Glutamatergic neuron (in vitro differentiated cells): ENCODE results near the gene FOXN1. TPM values are rescaled to one million over a fixed set of nuclear protein-coding genes. Genes with fewer than 3 reads are reported as not detected.

ENCODE experiments used
- DNase-seq: peaks from one replicate; pipeline ENCODE4 v3.0.0; 2022
- H3K27ac Mint-ChIP-seq: one replicate; pipeline ENCODE4 v1.8.0; 2020; ENCODE audit warnings: mild to moderate bottlenecking, mixed read lengths, inconsistent platforms; ENCODE audit not compliant: unreplicated experiment
- H3K27me3 Mint-ChIP-seq: one replicate; pipeline ENCODE4 v1.8.0; 2020; ENCODE audit warnings: mild to moderate bottlenecking, moderate library complexity, mixed read lengths, inconsistent platforms; ENCODE audit not compliant: unreplicated experiment
- H3K36me3 Mint-ChIP-seq: one replicate; pipeline ENCODE4 v1.8.0; 2020; ENCODE audit warnings: mild to moderate bottlenecking, mixed read lengths, inconsistent platforms; ENCODE audit not compliant: unreplicated experiment
- H3K4me1 Mint-ChIP-seq: one replicate; pipeline ENCODE4 v1.8.0; 2020; ENCODE audit warnings: mild to moderate bottlenecking, low read depth, mixed read lengths, inconsistent platforms; ENCODE audit not compliant: unreplicated experiment
- H3K4me3 Mint-ChIP-seq: one replicate; pipeline ENCODE4 v1.8.0; 2020; ENCODE audit warnings: mild to moderate bottlenecking, mixed read lengths, inconsistent platforms; ENCODE audit not compliant: unreplicated experiment
- H3K9me3 Mint-ChIP-seq: one replicate; pipeline ENCODE4 v1.8.0; 2020; ENCODE audit warnings: mild to moderate bottlenecking, moderate library complexity, mixed read lengths, inconsistent platforms; ENCODE audit not compliant: unreplicated experiment
- CTCF ChIP-seq: fragments of 200-600 bp; sonication (generic); IDR thresholded peaks from one replicate; pipeline ENCODE4 v1.5.0; 2021; ENCODE audit not compliant: partially characterized antibody, unreplicated experiment
- total RNA-seq: library from RNA; stranded (reverse); fragmentation: NEBNext Ultra II Directional; extraction: Animal tissue kit (Norgen Biotek cat#: 25700); gene quantifications from one replicate; pipeline ENCODE4 v1.2.1, GENCODE V29; 2021; ENCODE audit not compliant: unreplicated experiment

FOXN1 gene
- total RNA-seq, 1 donor from 2014 or later: not detected

GRCh38 chr17:28493460-28493859 lies 12.7 kb upstream of the FOXN1 start:
- Mint-ChIP-seq H3K4me3 (no peak overlapping the region), H3K4me1 (no peaks in the 10 kb centered on the region), H3K9me3 (no peaks in the 10 kb centered on the region), H3K36me3 (no peaks in the 10 kb centered on the region), H3K27me3 (peaks cover 7% of the 10 kb centered on the region), H3K27ac (no peak overlapping the region)
- TF ChIP-seq CTCF: no peak
- DNase-seq: no peak

GRCh38 chr17:28494445-28495188 lies 11.5 kb upstream of the FOXN1 start:
- peaks cover 7% of the 10 kb centered on the region for H3K27me3 Mint-ChIP-seq
- no peaks in the 10 kb centered on the region for H3K36me3 Mint-ChIP-seq
- no peaks in the 10 kb centered on the region for H3K4me1 Mint-ChIP-seq
- no peaks in the 10 kb centered on the region for H3K9me3 Mint-ChIP-seq
- peak; percentile 91 for TF ChIP-seq CTCF
- DNase-seq: peak; percentile 85
- H3K4me3 Mint-ChIP-seq: no peak overlapping the region
- H3K27ac Mint-ChIP-seq: no peak overlapping the region

DNA sequence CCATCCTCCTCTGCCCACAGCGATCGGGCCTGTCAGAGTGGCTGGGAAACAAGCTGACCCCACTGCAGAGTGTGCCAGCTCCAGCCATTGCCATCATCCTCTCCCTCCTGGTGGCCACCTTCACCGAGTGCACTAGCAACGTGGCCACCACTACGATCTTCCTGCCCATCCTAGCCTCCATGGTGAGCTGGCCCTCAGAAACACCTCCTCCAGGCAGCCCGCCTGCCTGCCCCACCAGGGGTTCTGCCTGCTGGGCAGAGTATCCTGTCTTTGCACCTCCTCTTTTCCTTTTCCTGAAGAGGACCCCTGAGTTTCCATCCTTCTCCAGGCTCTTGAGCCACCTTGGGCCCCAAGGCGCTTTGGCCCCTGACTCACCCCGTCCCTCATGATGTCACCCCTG lies 10.5 kb upstream of the FOXN1 start:
- H3K4me1 Mint-ChIP-seq: peaks cover 4% of the 10 kb centered on the region
- H3K27me3 Mint-ChIP-seq: peaks cover 7% of the 10 kb centered on the region
- H3K4me3 Mint-ChIP-seq: no peak overlapping the region
- no peaks in the 10 kb centered on the region for H3K36me3 Mint-ChIP-seq
- no peak overlapping the region for H3K27ac Mint-ChIP-seq
- TF ChIP-seq CTCF: no peak
- H3K9me3 Mint-ChIP-seq: no peaks in the 10 kb centered on the region
- DNase-seq: no peak

DNA sequence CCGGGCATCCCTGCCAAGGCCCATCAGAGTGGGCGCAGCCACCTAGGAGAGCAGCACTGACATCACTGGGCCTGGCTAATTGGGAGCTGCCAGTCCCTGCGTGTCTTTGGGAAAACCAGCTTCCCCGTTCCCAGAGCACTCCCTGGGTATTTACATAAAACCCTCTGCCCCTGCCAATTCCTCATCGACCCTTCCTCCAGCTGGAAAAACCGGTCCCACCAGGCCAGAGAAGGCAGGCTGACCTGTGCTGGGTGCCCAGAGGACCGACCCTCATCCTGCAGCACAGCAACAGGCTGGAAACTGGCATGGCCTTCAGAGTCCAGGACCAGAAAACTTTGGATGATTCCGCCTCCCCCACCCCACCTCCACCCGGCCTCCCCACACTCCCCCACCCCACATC lies 8.2 kb upstream of the FOXN1 start:
- DNase-seq: no peak
- H3K27ac Mint-ChIP-seq: no peak overlapping the region

More for the DNA sequence above, 8.2 kb upstream of the FOXN1 start:
- peaks cover 14% of the 10 kb centered on the region for H3K4me1 Mint-ChIP-seq
- no peak overlapping the region for H3K4me3 Mint-ChIP-seq
- TF ChIP-seq CTCF: no peak
- no peaks in the 10 kb centered on the region for H3K36me3 Mint-ChIP-seq
- peaks cover 3% of the 10 kb centered on the region for H3K27me3 Mint-ChIP-seq
- H3K9me3 Mint-ChIP-seq: no peaks in the 10 kb centered on the region
